ENCODE results near the gene GRID2. TPM values are rescaled to one million over a fixed set of nuclear protein-coding genes. Genes with fewer than 3 reads are reported as not detected.

The GRID2 gene
- total and polyA plus RNA-seq, 10 of the 15 experiments (the other 5 are each of a cell fraction or from before 2014, with no cell fraction given) = not detected

- no peak for TF ChIP-seq SKIL (IDR thresholded peaks at IDR 0.05; ENCODE audit: low read depth, poor library complexity, severe bottlenecking)
- no peak for TF ChIP-seq JUNB (IDR thresholded peaks at IDR 0.05)
These were observed 1509.3 kb downstream of the GRID2 start (continued) for GRCh38 chr4:93813092-93813491.

- intact Hi-C loops (cut with micrococcal nuclease; ENCODE audit: unreplicated experiment) = no loop called here
- Histone ChIP-seq H3K4me2 (ENCODE audit: control insufficient read depth, insufficient read depth) (no peak overlapping the region), H3K9me3 (replicated peaks; ENCODE audit: control insufficient read depth, insufficient read depth, low read length) (no peaks in the 10 kb centered on the region), H2AFZ (ENCODE audit: control insufficient read depth, low read depth, low read length) (no peak overlapping the region), H3K4me1 (ENCODE audit: control insufficient read depth, insufficient read depth, low read length) (no peaks in the 10 kb centered on the region), H3K36me3 (ENCODE audit: control insufficient read depth in 2 of 2, insufficient read depth in 2 of 2, low read length in 1 of 2) (no peaks in the 10 kb centered on the region), H3K27ac (ENCODE audit: control insufficient read depth, insufficient read depth) (no peak overlapping the region), H3K9ac (ENCODE audit: control insufficient read depth, insufficient read depth, low read length) (no peak overlapping the region), H3K4me3 (no peak overlapping the region), H3K27me3 (replicated peaks in 1 of 2; ENCODE audit: control insufficient read depth in 2 of 2, insufficient read depth in 2 of 2, low read length in 1 of 2) (no peaks in the 10 kb centered on the region; a peak in 1 of 4 replicates), H4K20me1 (ENCODE audit: control insufficient read depth, insufficient read depth) (no peaks in the 10 kb centered on the region), H3K79me2 (ENCODE audit: control insufficient read depth, insufficient read depth, low read length) (no peaks in the 10 kb centered on the region)
- no peak for ATAC-seq
- no peak for TF ChIP-seq ZNF384 (IDR thresholded peaks at IDR 0.05; ENCODE audit: borderline replicate concordance, low read depth, low read length)
- no peak for TF ChIP-seq LARP7 (IDR thresholded peaks at IDR 0.05)
- no peak for TF ChIP-seq SMAD1 (IDR thresholded peaks at IDR 0.05; ENCODE audit: low read depth, partially characterized antibody)
- TF ChIP-seq KLF5 (IDR thresholded peaks at IDR 0.05; ENCODE audit: partially characterized antibody) = no peak
- TF ChIP-seq IRF5 (IDR thresholded peaks at IDR 0.05; ENCODE audit: borderline replicate concordance) = no peak
- TF ChIP-seq PBX3 (IDR thresholded peaks at IDR 0.05; ENCODE audit: insufficient replicate concordance, low read depth, low read length) = no peak
- no peak for TF ChIP-seq TARDBP (IDR thresholded peaks at IDR 0.05; ENCODE audit: borderline replicate concordance)
- no peak for TF ChIP-seq ETV6 (conservative IDR thresholded peaks at IDR 0.05 in 1 of 2, IDR thresholded peaks at IDR 0.05 in 1 of 2; ENCODE audit: borderline replicate concordance in 1 of 2, low read depth in 1 of 2)
- TF ChIP-seq ZNF622 (IDR thresholded peaks at IDR 0.05) = no peak
- no peak for TF ChIP-seq NFXL1 (IDR thresholded peaks at IDR 0.05; ENCODE audit: borderline replicate concordance)
- TF ChIP-seq NR2C2 (IDR thresholded peaks at IDR 0.05; ENCODE audit: borderline replicate concordance, control insufficient read depth, insufficient read length, low read depth) = no peak
- no peak for TF ChIP-seq STAT3 (IDR thresholded peaks at IDR 0.05; ENCODE audit: low read depth, low read length)
- TF ChIP-seq SIN3A (IDR thresholded peaks at IDR 0.05; ENCODE audit: low read depth, low read length) = no peak
- no peak for FAIRE-seq
- ChIA-PET SMC1A (ENCODE audit: uncharacterized antibody, unreplicated experiment) (interaction anchor here (0.5 to 1.5 kb wide), 2 partner anchors 43 to 321 kb away, joined by 3 to 4 read pairs; no protein-coding TSS in a partner anchor), POLR2A (no interaction called here), CTCF (no interaction called here), RAD21 (ENCODE audit: unreplicated experiment) (interaction anchor here (0.9 kb wide), 1 partner anchor 23 kb away, joined by 4 read pairs; no protein-coding TSS in a partner anchor)
- in situ Hi-C loops (cut with MboI) = no loop called here
- 11% methylated on average over 3 of the region's 3 CpGs for whole genome bisulfite sequencing (ENCODE audit: insufficient coverage, insufficient replicate concordance, low lambda C conversion rate, missing lambda C conversion rate)
- no TSS peak for BruUV-seq (replicated peaks)
- no peak for DNase-seq (ENCODE audit: low read depth, low spot score)
These were observed 1510.4 kb downstream of the GRID2 start for GRCh38 chr4:93814141-93814540.

Measured in GM12878 (cell line).